SKM-1 treated with dmso at 0.1 percent for 144 hours (cell line): ENCODE measurements around the gene TMEM138.
"Not testable (repeated sequence)": the region's sequence is repeated elsewhere in the genome, so short reads cannot be mapped to it uniquely, and the experiment has no call there.

Experiments
- DNase-seq: peaks from one replicate; lab custom pipeline; 2025; ENCODE audit not compliant: unreplicated experiment; lab: John Stamatoyannopoulos, UW

Gene TMEM138

GRCh38 chr11:61362542-61362875, 335 bp downstream of the TMEM138 start:
- DNase-seq: no peak

GRCh38 chr11:61364012-61364675, 2.0 kb downstream of the TMEM138 start:
- DNase-seq: no peak

GRCh38 chr11:61367406-61367805, 5.2 kb downstream of the TMEM138 start:
- no peak for DNase-seq

- no peak for DNase-seq
Observed at GRCh38 chr11:61368646-61369045, 6.5 kb downstream of the TMEM138 start.

- no peak for DNase-seq
Observed at GRCh38 chr11:61369372-61370348, 7.5 kb downstream of the TMEM138 start.

GRCh38 chr11:61370349-61371005, 8.3 kb downstream of the TMEM138 start:
- no peak for DNase-seq

- DNase-seq: no peak
Observed at GRCh38 chr11:61372659-61373420, 10.7 kb downstream of the TMEM138 start.

- no peak for DNase-seq
Observed at GRCh38 chr11:61375761-61376108, 13.6 kb downstream of the TMEM138 start.

GRCh38 chr11:61377461-61378160, 15.4 kb downstream of the TMEM138 start:
- DNase-seq: no peak

GRCh38 chr11:61378713-61379313, 16.6 kb downstream of the TMEM138 start:
- peak; percentile 95 for DNase-seq

- no peak for DNase-seq
Observed at GRCh38 chr11:61380884-61381283, 18.7 kb downstream of the TMEM138 start.

- not testable (repeated sequence) for DNase-seq
Observed at GRCh38 chr11:61383859-61384258, 21.7 kb downstream of the TMEM138 start.

- DNase-seq: no peak
Observed at GRCh38 chr11:61384271-61385242, 22.4 kb downstream of the TMEM138 start.

GRCh38 chr11:61390161-61390560, 28.0 kb downstream of the TMEM138 start:
- DNase-seq: no peak

- DNase-seq: no peak
Observed at GRCh38 chr11:61392981-61393595, 30.9 kb downstream of the TMEM138 start.

- DNase-seq: no peak
Observed at GRCh38 chr11:61401173-61401572, 39.0 kb downstream of the TMEM138 start.

- DNase-seq: no peak
Observed at GRCh38 chr11:61401573-61401972, 39.4 kb downstream of the TMEM138 start.

GRCh38 chr11:61403658-61404057, 41.5 kb downstream of the TMEM138 start:
- DNase-seq: no peak
